HEK293 (cell line): ENCODE results near the gene EIF4E2.

Experiments
- CTCF ChIA-PET: fragments of 350-600 bp; formaldehyde crosslinking; extraction: SDS; loops from one replicate; lab custom pipeline; 2021; ENCODE audit warnings: antibody characterized with exemption; lab: Yijun Ruan, JAX
- POLR2A ChIA-PET: fragments of 300-600 bp; formaldehyde crosslinking; extraction: SDS; loops from one replicate; lab custom pipeline; 2020; ENCODE audit warnings: antibody characterized with exemption, inconsistent platforms; lab: Yijun Ruan, JAX
- H3K27ac ChIP-seq: fragments of 200-500 bp; sonication (Bioruptor generic); 2 replicates; pipeline ENCODE4 v1.5.1; 2014; ENCODE audit warnings: low read depth, low read length, control low read depth, inconsistent platforms; ENCODE audit errors: extremely low read depth
- H3K36me3 ChIP-seq, 2 experiments: fragments of 200-500 bp in 1 of 2; sonication (Bioruptor generic) in 1 of 2; 1 replicate in 1 of 2; 2 replicates in 1 of 2; pipeline ENCODE4 v1.5.1; 2014 to 2017; ENCODE audit warnings: inconsistent platforms in 2 of 2, low read length in 2 of 2; ENCODE audit not compliant: control insufficient read depth in 2 of 2, insufficient read depth in 1 of 2
- H3K4me1 ChIP-seq: fragments of 200-500 bp; sonication (Bioruptor generic); 2 replicates; pipeline ENCODE4 v1.5.1; 2014; ENCODE audit warnings: mild to moderate bottlenecking, low read length, inconsistent platforms; ENCODE audit not compliant: control insufficient read depth, insufficient read depth
- H3K4me3 ChIP-seq: 2 replicates; pipeline ENCODE4 v1.5.1; 2011; ENCODE audit warnings: low read depth, mild to moderate bottlenecking, control low read depth, low read length, moderate library complexity
- H3K9me3 ChIP-seq: fragments of 200-500 bp; sonication (Bioruptor generic); 2 replicates; pipeline ENCODE4 v1.5.1; 2014; ENCODE audit warnings: low read depth, low read length, inconsistent platforms; ENCODE audit not compliant: control insufficient read depth, insufficient read depth
- OSR2 ChIP-seq: fragments of 450-650 bp; formaldehyde crosslinking; IDR thresholded peaks from 2 replicates; pipeline ENCODE4 v1.5.1; 2016; ENCODE audit warnings: missing biosample characterization, missing genetic modification characterization
- SALL2 ChIP-seq: fragments of 450-650 bp; formaldehyde crosslinking; IDR thresholded peaks from 2 replicates; pipeline ENCODE4 v1.5.0; 2017; ENCODE audit warnings: missing biosample characterization, mild to moderate bottlenecking, missing genetic modification characterization, borderline replicate concordance
- ZBTB1 ChIP-seq: fragments of 450-650 bp; formaldehyde crosslinking; IDR thresholded peaks from 2 replicates; pipeline ENCODE4 v1.5.1; 2016; ENCODE audit warnings: missing biosample characterization, missing genetic modification characterization
- ZEB2 ChIP-seq: fragments of 450-650 bp; formaldehyde crosslinking; IDR thresholded peaks from 2 replicates; pipeline ENCODE4 v1.5.1; 2016; ENCODE audit warnings: missing biosample characterization, missing genetic modification characterization
- ZFP41 ChIP-seq: fragments of 450-650 bp; formaldehyde crosslinking; IDR thresholded peaks from 2 replicates; pipeline ENCODE4 v1.5.1; 2016; ENCODE audit warnings: missing biosample characterization, missing genetic modification characterization, borderline replicate concordance
- ZIC2 ChIP-seq: fragments of 450-650 bp; formaldehyde crosslinking; IDR thresholded peaks from 2 replicates; pipeline ENCODE4 v1.5.1; 2016; ENCODE audit warnings: missing biosample characterization, missing genetic modification characterization
- ZNF280D ChIP-seq: fragments of 450-650 bp; formaldehyde crosslinking; IDR thresholded peaks from 2 replicates; pipeline ENCODE4 v1.5.1; 2016; ENCODE audit warnings: missing biosample characterization, missing genetic modification characterization
- ZNF311 ChIP-seq: fragments of 450-650 bp; formaldehyde crosslinking; IDR thresholded peaks from 2 replicates; pipeline ENCODE4 v1.5.1; 2017; ENCODE audit warnings: missing biosample characterization, missing genetic modification characterization, borderline replicate concordance
- ZNF341 ChIP-seq: fragments of 450-650 bp; formaldehyde crosslinking; IDR thresholded peaks from 2 replicates; pipeline ENCODE4; 2016; ENCODE audit warnings: low read depth, missing biosample characterization, missing genetic modification characterization
- ZNF514 ChIP-seq: fragments of 450-650 bp; formaldehyde crosslinking; IDR thresholded peaks from 2 replicates; pipeline ENCODE4 v1.5.1; 2016; ENCODE audit warnings: missing biosample characterization, missing genetic modification characterization
- ZNF585B ChIP-seq: fragments of 450-650 bp; formaldehyde crosslinking; IDR thresholded peaks from 2 replicates; pipeline ENCODE4 v1.5.1; 2016; ENCODE audit warnings: missing biosample characterization, missing genetic modification characterization
- ZNF707 ChIP-seq: fragments of 450-650 bp; formaldehyde crosslinking; IDR thresholded peaks from 2 replicates; pipeline ENCODE4 v1.5.1; 2016; ENCODE audit warnings: missing biosample characterization, missing genetic modification characterization
- TF ChIP-seq, protein P1 (sequence below): fragments of 450-650 bp; formaldehyde crosslinking; optimal IDR thresholded peaks from 2 replicates; pipeline ENCODE3; 2016; ENCODE audit warnings: missing biosample characterization, mild to moderate bottlenecking, missing genetic modification characterization
- TF ChIP-seq, protein P2 (sequence below): fragments of 450-650 bp; formaldehyde crosslinking; IDR thresholded peaks from 2 replicates; pipeline ENCODE4 v1.5.1; 2017; ENCODE audit warnings: missing biosample characterization, missing genetic modification characterization
- TF ChIP-seq, protein P3 (sequence below): fragments of 450-650 bp; formaldehyde crosslinking; IDR thresholded peaks from 2 replicates; pipeline ENCODE4 v1.5.1; 2016; ENCODE audit warnings: missing biosample characterization, missing genetic modification characterization
- TF ChIP-seq, protein P4 (sequence below): fragments of 450-650 bp; formaldehyde crosslinking; IDR thresholded peaks from 2 replicates; pipeline ENCODE4 v1.5.1; 2016; ENCODE audit warnings: missing biosample characterization, missing genetic modification characterization

The EIF4E2 gene

GRCh38 chr2:232518844-232519243 lies 31.6 kb upstream of the EIF4E2 start:
- Histone ChIP-seq H3K4me3 (no peak overlapping the region), H3K27ac (no peak overlapping the region), H3K36me3 (no peaks in the 10 kb centered on the region), H3K4me1 (no peaks in the 10 kb centered on the region; the same call in 1 of the 2 replicates), H3K9me3 (no peaks in the 10 kb centered on the region)
- TF ChIP-seq ZIC2 (tag by site-specific recombination) (peak; percentile 57), ZBTB1 (tag by site-specific recombination) (no peak), ZNF585B (tag by site-specific recombination) (no peak)
- TF ChIP-seq, protein P1, sequence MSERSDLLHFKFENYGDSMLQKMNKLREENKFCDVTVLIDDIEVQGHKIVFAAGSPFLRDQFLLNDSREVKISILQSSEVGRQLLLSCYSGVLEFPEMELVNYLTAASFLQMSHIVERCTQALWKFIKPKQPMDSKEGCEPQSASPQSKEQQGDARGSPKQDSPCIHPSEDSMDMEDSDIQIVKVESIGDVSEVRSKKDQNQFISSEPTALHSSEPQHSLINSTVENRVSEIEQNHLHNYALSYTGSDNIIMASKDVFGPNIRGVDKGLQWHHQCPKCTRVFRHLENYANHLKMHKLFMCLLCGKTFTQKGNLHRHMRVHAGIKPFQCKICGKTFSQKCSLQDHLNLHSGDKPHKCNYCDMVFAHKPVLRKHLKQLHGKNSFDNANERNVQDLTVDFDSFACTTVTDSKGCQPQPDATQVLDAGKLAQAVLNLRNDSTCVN (tag by site-specific recombination) = no peak
- ChIA-PET CTCF (interaction anchor here (0.7 to 1.1 kb wide), 3 partner anchors 34 to 71 kb away, joined by 3 to 9 read pairs (median 3); no protein-coding TSS in a partner anchor), POLR2A (no interaction called here)

- Histone ChIP-seq H3K9me3 (no peaks in the 10 kb centered on the region), H3K4me3 (no peak within 1 kb of the TSS), H3K27ac (no peak within 1 kb of the TSS), H3K36me3 (no peaks in the 10 kb centered on the region), H3K4me1 (no peaks in the 10 kb centered on the region; the same call in 1 of the 2 replicates)
- ChIA-PET POLR2A (no interaction called here), CTCF (interaction anchor here (0.6 to 4.9 kb wide), 10 partner anchors 12 to 595 kb away, joined by 3 to 77 read pairs (median 5); no protein-coding TSS in a partner anchor)
- no peak for TF ChIP-seq ZEB2 (tag by site-specific recombination)
- TF ChIP-seq, protein P2, sequence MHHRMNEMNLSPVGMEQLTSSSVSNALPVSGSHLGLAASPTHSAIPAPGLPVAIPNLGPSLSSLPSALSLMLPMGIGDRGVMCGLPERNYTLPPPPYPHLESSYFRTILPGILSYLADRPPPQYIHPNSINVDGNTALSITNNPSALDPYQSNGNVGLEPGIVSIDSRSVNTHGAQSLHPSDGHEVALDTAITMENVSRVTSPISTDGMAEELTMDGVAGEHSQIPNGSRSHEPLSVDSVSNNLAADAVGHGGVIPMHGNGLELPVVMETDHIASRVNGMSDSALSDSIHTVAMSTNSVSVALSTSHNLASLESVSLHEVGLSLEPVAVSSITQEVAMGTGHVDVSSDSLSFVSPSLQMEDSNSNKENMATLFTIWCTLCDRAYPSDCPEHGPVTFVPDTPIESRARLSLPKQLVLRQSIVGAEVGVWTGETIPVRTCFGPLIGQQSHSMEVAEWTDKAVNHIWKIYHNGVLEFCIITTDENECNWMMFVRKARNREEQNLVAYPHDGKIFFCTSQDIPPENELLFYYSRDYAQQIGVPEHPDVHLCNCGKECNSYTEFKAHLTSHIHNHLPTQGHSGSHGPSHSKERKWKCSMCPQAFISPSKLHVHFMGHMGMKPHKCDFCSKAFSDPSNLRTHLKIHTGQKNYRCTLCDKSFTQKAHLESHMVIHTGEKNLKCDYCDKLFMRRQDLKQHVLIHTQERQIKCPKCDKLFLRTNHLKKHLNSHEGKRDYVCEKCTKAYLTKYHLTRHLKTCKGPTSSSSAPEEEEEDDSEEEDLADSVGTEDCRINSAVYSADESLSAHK (tag by site-specific recombination) = no peak
- TF ChIP-seq, protein P3, sequence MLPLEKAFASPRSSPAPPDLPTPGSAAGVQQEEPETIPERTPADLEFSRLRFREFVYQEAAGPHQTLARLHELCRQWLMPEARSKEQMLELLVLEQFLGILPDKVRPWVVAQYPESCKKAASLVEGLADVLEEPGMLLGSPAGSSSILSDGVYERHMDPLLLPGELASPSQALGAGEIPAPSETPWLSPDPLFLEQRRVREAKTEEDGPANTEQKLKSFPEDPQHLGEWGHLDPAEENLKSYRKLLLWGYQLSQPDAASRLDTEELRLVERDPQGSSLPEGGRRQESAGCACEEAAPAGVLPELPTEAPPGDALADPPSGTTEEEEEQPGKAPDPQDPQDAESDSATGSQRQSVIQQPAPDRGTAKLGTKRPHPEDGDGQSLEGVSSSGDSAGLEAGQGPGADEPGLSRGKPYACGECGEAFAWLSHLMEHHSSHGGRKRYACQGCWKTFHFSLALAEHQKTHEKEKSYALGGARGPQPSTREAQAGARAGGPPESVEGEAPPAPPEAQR (tag by site-specific recombination) = no peak
- no peak for TF ChIP-seq ZNF514
- TF ChIP-seq OSR2 = no peak
- TF ChIP-seq ZFP41 = no peak
Measured at GRCh38 chr2:232519581-232520438, 30.7 kb upstream of the EIF4E2 start, which contains the start of gene PRSS56. TSS of gene PRSS56 (plus strand) at chr2:232520388. CDS start at chr2:232520599, 211 bp downstream.

DNA sequence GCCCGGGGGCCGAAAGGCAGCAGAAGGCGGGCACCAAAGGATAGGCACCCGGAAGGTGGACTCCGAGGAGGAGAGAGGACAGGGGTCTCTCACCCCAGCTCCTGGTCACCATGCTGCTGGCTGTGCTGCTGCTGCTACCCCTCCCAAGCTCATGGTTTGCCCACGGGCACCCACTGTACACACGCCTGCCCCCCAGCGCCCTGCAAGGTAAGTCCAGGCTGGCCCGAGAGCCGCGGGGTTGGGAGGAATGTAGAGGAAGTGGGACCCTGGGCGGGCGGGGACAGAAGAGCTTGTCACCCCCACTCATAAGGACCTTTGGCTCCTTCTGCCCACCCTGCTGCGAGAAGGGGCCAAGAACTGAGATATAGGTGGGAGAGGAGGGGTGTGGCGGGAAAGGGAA lies 30.0 kb upstream of the EIF4E2 start:
- Histone ChIP-seq H3K9me3 (no peaks in the 10 kb centered on the region), H3K36me3 (no peaks in the 10 kb centered on the region), H3K27ac (no peak overlapping the region), H3K4me1 (no peaks in the 10 kb centered on the region; the same call in 1 of the 2 replicates), H3K4me3 (no peak overlapping the region)
- ChIA-PET CTCF (interaction anchor here (0.6 to 4.9 kb wide), 12 partner anchors 17 to 843 kb away, joined by 3 to 77 read pairs (median 4); no protein-coding TSS in a partner anchor), POLR2A (no interaction called here)
- no peak for TF ChIP-seq ZNF311 (tag by site-specific recombination)
- TF ChIP-seq, protein P3 (tag by site-specific recombination) = no peak
- TF ChIP-seq, protein P4, sequence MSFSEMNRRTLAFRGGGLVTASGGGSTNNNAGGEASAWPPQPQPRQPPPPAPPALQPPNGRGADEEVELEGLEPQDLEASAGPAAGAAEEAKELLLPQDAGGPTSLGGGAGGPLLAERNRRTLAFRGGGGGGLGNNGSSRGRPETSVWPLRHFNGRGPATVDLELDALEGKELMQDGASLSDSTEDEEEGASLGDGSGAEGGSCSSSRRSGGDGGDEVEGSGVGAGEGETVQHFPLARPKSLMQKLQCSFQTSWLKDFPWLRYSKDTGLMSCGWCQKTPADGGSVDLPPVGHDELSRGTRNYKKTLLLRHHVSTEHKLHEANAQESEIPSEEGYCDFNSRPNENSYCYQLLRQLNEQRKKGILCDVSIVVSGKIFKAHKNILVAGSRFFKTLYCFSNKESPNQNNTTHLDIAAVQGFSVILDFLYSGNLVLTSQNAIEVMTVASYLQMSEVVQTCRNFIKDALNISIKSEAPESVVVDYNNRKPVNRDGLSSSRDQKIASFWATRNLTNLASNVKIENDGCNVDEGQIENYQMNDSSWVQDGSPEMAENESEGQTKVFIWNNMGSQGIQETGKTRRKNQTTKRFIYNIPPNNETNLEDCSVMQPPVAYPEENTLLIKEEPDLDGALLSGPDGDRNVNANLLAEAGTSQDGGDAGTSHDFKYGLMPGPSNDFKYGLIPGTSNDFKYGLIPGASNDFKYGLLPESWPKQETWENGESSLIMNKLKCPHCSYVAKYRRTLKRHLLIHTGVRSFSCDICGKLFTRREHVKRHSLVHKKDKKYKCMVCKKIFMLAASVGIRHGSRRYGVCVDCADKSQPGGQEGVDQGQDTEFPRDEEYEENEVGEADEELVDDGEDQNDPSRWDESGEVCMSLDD = no peak
- no peak for TF ChIP-seq SALL2 (tag by site-specific recombination)
- TF ChIP-seq ZNF341 (tag by site-specific recombination) = no peak
- TF ChIP-seq ZNF280D (tag by site-specific recombination) = no peak
- TF ChIP-seq ZEB2 (tag by site-specific recombination) = no peak
- no peak for TF ChIP-seq ZNF707 (tag by site-specific recombination)
